GM18517 (cell line): ENCODE results near the gene PSMA6.

Experiments
- ATAC-seq: cut with Tn5 transposase; IDR thresholded peaks from one replicate; pipeline ENCODE4 v1.9.1; 2021; ENCODE audit warnings: mild to moderate bottlenecking, moderate library complexity; ENCODE audit not compliant: unreplicated experiment

PSMA6 gene

DNA sequence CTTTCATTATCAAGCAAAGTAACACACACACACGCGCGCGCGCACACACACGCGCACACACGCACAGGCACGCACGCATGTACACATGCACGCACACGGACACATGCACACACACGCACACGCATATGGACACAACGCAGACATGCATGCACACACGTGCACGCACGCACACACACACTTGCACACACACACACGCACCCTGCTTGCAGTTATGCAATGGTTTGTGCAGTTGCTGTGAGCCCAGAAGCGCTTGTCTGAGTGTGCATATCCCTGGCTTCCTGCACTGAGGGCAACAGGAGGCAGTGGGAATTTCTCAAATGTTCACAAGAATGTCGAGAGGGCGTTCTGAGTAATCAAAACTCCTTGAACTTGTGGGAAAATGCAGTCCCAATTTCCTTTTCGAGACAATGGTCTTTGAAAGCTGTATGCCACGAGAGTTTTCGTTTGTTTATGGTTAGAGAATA is 70.8 kb downstream of the PSMA6 start:
- no peak for ATAC-seq

DNA sequence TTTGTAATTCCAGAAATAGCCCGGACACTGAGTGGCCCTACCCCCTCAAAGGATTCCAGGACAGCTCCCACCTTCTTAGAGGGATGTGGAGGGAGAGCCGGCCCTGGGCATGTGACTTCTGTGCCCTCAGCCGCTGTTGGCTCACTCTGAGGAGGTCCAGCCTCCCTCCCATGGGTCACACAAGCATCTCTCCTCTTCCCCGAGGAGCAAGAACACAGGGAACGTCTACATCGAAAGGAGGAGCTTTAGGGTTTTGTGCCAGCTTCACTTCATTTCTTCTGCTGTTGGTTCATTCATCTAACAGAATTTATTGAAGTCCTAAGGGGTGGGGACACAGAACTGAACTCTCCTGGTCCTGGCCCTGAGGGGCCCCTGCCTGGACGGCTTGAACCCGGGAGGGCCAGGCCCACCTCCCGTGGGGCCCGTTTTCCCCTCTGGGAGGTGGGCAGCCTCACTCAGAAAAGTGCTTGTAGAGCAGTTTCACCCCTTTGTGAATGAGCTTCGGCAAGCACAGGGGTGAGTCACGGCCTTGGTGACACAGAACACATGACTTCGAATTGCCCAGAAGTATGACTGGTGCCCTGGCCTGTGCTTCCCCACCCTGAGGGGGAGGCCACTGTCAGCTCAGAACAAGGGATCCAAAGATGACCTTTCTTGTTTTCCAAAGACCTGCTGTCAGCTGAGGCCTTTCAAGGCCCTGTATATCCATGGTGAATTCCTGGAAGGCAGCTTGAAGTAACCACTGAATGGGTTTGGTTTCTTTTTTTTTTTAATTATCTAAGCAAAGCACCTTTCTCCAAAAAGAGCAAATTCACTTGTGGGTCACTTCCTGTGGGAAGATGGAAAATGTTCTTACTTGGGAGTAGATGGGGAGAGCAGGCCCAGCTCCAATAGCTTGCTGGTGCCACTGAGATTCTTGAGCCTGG is 73.2 kb downstream of the PSMA6 start:
- no peak for ATAC-seq

DNA sequence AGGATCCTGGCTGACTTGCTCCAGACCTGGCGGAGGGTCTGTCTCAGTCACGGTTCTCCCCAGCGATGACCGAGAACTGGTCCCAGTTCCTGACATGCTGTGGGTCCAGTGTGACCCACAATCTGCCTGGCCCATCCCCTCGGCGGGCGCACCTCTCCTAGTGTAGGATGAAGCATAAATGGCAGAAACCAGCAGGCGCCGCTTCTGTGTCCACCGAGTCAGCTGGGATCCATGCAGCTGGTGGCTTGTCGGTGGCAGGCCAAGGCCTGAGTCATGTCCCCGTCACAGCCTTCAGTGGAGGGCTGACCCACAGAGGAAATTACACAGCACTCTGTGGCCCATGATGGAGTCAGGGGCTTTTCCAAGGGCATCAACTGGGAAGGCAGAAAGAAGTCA is 73.9 kb downstream of the PSMA6 start:
- no peak for ATAC-seq

DNA sequence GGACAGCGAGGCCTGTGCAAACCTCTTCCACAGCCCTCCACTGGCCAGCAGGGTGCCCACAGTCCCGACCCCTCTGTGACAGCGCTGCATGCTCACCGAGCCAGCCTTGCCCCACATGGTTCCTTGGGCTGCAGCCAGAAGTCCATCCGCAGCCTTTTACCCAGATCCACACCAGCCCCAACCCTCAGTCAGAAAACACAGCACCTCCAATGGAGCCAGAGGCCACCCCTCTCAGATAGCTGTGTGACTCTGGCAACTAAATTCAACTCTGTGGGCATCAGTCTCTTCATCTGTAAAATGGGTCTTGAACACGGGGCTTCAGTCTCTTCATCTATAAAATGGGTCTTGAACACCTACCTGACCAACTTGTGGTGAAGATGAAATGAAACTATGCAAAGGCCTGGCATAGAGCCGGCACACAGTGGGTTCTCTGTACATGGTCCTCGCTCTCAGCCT is 74.4 kb downstream of the PSMA6 start:
- no peak for ATAC-seq

DNA sequence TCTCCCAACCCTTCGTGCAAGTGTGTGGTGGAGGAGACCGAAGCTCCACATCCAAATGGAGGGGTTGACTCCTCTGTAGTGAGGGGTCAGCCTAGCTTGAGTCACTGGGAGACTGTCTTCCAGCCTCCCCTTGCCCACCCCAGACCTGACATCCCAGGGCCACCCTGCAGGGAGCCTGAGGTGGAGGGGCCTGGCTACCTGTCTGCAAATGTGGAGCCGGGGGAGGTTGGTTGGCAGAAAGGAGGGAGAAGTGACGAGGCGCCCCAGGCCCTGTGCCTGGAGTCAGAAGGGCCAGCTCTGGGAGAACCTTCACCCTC is 74.8 kb downstream of the PSMA6 start:
- ATAC-seq = no peak
